Neural cell (in vitro differentiated cells): ENCODE results near the gene TAS2R41.

Experiments
- CTCF ChIP-seq: fragments of 450-650 bp; IDR thresholded peaks from 2 replicates; pipeline ENCODE4 v1.5.1; 2014; ENCODE audit warnings: antibody characterized with exemption, mild to moderate bottlenecking, moderate library complexity; ENCODE audit not compliant: poor library complexity, severe bottlenecking
- EP300 ChIP-seq: fragments of 450-650 bp; conservative IDR thresholded peaks from 2 replicates; pipeline ENCODE4 v1.6.1; 2014; ENCODE audit warnings: antibody characterized with exemption, mild to moderate bottlenecking, moderate library complexity; ENCODE audit not compliant: poor library complexity, severe bottlenecking
- REST ChIP-seq: IDR thresholded peaks from 2 replicates; pipeline ENCODE4 v1.6.1; 2012; ENCODE audit warnings: borderline replicate concordance

- TF ChIP-seq EP300 (no peak), CTCF (no peak), REST (no peak)
These were observed 1.5 kb downstream of the TAS2R41 start for GRCh38 chr7:143479055-143479766.
